Raji (cell line): ENCODE measurements around the gene CPEB3.

ENCODE experiments used
- POLR2A ChIP-seq: IDR thresholded peaks from 2 replicates; pipeline ENCODE4 v1.6.1; 2011; ENCODE audit warnings: low read depth, low read length, control low read depth; ENCODE audit not compliant: insufficient read depth

The CPEB3 gene

DNA sequence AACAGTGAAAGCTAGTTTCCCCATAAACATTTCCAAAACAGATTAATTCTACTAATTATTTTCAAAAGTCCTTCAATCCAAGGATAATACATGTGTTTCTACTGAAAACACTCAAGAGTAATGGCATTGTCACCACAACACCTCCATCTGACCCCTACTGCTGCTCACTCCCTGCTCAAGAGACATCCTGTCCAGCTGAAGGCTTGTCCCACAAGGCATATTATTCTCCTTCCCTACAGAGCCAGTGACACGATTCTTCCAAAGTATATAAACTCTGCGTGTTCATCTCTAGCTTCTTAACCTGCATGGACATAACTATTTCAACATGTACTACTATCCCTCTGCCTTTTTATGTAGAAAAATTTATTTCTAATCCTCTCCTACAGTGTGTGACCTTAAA is 182.1 kb downstream of the CPEB3 start:
- no peak for TF ChIP-seq POLR2A

- TF ChIP-seq POLR2A, result no peak
These were observed 182.8 kb downstream of the CPEB3 start for GRCh38 chr10:92108120-92108519.

GRCh38 chr10:92103376-92104090 is 187.3 kb downstream of the CPEB3 start:
- TF ChIP-seq POLR2A, result no peak

GRCh38 chr10:92102601-92103213 is 188.2 kb downstream of the CPEB3 start:
- TF ChIP-seq POLR2A, result no peak

- TF ChIP-seq POLR2A, result no peak
These were observed 195.9 kb downstream of the CPEB3 start for GRCh38 chr10:92094960-92095359.

DNA sequence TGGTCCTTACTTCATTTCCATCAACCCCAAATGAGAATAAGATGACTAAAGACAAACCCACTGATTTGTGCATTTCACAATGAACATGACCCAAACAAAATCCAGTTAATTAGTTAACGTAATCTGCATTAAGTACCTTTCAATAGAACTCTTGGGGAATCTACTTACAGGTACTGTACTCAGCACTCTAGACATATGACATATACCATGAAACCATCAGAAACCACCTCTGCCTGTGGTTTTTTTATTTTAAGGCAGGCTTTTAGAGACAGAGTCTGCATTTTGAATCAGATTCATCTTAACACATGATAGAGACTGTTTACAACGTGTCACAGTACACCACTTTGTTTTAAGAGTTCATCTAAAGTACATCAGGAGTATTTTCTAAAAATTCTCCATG is 198.9 kb downstream of the CPEB3 start:
- no peak for TF ChIP-seq POLR2A

DNA sequence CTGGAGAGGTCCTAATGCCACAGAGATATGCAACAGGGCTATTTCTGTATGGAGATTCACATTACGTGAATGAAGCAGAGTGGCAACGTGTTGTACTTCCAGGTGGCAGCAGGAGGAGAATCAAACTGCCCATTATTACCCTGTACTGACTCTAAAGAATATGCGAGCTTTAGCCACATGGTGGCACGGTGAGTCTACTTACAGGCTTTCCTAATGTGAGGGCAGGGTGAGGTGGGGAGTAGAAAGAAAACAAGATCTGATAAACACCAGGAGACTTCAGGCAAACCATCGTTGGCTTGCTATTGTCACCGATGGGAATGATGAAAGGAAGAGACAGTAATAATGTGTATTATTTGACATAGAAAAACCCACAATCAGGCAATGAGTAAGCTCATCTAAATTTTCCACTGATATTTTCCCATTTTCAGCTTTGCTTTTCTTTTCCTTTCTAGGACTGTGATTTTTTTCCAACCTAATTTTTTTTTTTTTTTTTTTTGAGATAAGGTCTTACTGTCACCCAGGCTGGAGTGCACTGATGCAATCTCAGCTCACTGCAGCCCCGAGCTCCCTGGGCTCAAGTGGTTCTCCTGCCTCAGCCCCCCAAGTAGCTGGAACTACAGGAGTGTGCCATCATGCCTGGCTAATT is 203.0 kb downstream of the CPEB3 start:
- TF ChIP-seq POLR2A, result no peak

DNA sequence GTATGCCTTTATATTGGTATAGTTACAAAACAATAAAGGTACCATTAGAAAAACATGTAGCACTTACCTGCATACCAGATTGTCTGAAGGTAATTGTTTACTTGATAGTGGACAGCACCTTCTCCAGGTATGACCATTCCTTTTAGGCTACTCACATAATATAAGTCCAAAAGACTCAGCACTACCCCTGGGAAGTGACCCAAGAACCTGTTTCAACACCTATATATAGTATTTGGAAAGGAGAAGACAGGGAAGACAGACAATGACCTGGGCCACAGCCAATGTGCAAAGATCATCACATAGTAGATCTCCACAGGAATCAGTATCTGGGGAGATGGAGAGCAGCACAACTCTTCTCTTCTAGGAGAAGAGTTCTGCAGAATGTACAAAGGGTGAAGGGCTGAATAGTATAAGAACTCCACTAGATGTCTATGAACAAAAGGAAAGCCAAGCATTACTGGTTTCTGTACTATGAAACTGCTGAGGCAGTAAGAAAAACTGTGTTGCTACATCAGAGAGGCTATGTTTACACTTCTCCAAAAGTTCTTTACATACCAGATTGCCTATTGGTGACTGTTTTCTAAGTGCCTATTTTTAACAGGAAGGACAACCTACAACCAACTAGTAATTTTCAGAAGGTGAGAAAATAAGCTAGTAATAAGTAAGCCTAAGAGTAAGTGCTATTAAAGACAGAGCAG is 208.1 kb downstream of the CPEB3 start:
- TF ChIP-seq POLR2A, result no peak

DNA sequence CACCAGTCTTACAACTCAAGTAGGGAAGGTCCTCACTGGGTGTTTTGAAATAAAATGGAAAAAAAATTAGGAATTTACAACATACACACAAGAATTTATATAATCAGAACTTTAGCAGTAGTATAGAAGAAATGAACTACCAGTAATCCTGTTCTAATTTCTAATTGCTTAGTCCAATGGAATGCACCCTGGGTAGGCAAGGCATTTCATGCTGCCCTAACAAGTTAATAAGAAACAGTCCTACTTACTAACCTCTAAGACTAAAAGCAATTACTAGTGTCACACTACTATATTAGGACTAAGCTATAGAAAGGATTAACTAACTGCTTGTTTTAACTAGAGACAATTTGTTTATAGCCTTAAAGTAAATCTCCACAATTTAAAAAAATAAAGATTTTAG is 209.2 kb downstream of the CPEB3 start:
- no peak for TF ChIP-seq POLR2A

GRCh38 chr10:92080244-92080643 is 210.6 kb downstream of the CPEB3 start:
- TF ChIP-seq POLR2A, result no peak

DNA sequence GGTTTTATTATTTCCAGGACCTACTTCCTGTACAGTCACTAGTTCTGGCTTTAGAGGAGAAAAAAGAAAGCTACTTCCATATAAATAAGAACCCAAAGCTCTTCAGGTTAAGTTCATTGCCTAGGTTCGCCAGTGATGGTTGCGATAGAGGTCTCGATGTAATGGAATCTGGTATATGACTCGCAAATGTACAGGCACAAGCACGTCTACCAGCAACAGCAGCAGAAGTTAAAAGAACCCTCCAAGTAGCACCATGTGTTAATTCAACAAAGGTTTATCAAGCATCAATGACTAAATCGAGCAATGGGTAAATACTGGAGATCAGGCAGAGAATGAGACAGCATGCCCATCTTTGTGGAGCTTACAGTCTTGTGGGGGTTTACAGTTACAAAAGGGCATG is 211.9 kb downstream of the CPEB3 start:
- no peak for TF ChIP-seq POLR2A

GRCh38 chr10:92076722-92077121 is 214.2 kb downstream of the CPEB3 start:
- no peak for TF ChIP-seq POLR2A

GRCh38 chr10:92075829-92076228 is 215.0 kb downstream of the CPEB3 start:
- no peak for TF ChIP-seq POLR2A

DNA sequence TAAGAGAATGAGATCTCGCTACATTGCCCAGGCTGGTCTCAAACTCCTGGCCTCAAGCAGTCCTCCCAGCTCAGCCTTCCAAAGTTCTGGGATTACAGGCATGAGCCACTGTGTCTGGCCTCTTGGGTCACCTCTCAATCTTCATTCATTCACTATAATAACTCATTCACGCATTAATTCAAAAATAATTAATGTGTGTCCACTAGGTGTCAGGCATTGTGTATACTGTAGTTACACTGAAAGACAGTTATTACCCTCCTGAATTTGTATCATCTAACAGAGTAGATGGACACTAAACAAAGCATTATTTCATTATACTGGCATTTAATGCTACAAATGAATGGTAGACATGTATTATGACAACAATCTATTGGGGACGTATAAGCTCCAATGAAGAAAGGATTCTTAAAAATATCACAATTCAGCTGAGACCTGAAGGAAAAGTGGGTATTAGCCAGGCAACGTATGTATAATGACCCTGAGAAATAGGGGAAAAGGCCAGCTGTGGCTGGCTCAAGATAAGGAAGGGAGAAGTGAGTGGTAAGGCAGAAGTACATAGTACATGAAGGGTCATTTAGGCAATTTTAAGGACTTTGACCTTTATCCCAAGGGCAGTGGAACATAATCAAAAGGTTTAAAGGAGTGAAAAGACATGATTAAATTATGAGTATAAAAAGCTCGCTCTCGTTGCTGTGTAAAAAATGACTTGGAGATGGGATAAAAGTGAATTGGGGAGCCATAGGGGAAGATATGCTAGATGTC is 216.6 kb downstream of the CPEB3 start:
- TF ChIP-seq POLR2A, result no peak

- TF ChIP-seq POLR2A, result no peak
These were observed 222.0 kb downstream of the CPEB3 start for GRCh38 chr10:92068900-92069299.
